GM18526 (cell line): ENCODE data around the gene B3GALT6.

Source experiments
- POLR2A ChIP-seq: IDR thresholded peaks from 3 replicates; pipeline ENCODE4 v1.6.1; 2011; ENCODE audit not compliant: insufficient read length; ENCODE audit errors: extremely low read depth

The B3GALT6 gene

GRCh38 chr1:1208713-1209433 is 23.2 kb upstream of the B3GALT6 start:
- TF ChIP-seq POLR2A: no peak

GRCh38 chr1:1210726-1211540 is 21.1 kb upstream of the B3GALT6 start:
- TF ChIP-seq POLR2A: no peak

- TF ChIP-seq POLR2A: no peak
These were observed 20.2 kb upstream of the B3GALT6 start for GRCh38 chr1:1211541-1212441.

DNA sequence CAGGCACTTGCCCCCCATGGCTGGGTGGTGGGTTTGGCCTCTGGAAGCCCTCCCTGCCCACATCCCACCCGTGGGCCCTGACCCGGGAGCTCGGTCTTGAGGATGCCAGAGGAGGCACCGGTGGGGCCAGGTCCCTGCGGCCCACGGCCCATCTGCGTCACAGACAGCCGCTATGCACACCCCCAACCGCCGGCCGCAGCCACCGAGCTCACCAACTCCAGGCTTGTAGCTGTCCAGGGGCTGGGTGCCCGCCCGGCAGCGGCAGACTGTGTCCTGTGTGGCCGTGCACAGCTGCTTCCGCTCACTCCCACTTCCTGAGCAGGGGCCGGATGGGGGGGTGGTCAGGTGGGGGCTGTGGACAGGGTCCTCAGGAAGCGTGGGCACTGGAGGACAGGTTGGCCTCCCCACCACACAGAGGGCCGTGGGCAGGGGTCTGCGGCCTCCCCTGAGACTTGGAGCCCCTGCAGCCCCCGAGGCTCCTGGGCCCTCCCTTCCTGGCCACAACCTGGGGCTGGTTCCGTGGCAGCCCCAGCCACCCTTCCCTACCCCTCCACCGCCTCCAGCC is 19.2 kb upstream of the B3GALT6 start:
- no peak for TF ChIP-seq POLR2A

GRCh38 chr1:1213345-1214265 is 18.4 kb upstream of the B3GALT6 start, which contains the start of gene TNFRSF4:
Gene TNFRSF4, minus strand, starts transcription at chr1:1214153. Its CDS starts 26 bp downstream, at chr1:1214127.
- no peak for TF ChIP-seq POLR2A

DNA sequence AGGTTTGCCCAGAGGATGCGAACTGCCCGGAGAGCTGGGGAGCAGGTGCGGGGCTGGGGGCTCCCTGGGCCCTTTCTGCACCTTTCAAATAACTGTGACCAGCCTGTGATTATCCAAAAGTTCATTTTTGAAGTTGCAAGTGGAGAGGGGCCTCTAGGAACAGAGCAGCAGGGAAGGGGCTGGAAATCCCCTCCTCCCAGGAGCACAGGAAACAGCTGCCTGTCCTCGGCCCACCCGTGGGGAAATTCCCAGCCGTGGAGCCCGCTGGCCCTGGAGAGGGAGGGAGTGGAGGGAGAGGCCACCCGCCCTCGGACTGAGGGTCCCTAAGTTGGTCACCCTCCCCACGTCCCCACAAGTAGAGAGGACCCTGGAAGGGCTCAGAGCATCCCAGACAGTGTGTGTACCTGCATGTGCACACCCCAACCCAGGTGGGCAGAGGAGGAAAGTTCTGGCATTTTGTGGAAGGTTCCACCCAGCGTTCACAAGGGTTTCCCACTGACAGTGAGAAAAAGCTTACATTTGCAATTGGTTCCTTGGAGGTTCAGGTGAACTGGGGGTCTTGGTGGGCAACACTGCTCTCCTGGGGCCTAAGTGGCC is 16.9 kb upstream of the B3GALT6 start:
- TF ChIP-seq POLR2A: no peak

DNA sequence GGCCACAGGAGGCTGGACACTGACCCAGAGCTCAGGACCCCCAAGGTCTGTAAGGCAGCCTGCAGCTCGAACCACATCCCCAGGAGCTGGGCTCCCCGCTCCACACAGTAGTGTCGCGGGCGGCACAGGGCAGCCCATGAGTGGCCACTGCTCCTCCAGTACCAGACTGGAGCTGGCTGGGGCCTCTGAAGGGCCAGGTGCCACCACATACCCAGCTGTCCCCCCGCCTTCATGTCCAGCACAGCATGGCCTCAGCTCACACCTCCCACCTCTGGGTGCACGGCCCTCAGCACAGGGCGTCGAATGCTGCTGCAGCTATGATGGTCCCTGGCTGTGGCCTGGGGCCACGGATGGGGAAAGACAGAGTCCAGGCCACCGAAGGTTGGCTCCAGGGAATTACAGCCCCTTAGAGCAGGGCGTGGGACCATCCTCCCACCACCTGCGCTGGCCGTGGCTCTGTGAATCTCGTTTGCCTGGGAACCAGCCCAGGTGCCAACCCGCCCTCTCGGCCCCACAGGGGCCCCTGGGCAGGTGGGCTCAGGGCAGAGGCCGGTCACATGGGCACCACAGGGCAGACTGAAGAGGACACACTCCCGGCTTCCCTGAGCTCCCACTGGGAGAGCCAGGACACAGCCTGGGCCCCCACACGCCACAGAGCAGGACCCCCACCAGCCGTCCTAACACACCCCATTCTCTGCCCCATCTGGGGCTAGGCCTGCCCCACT is 16.0 kb upstream of the B3GALT6 start:
- TF ChIP-seq POLR2A: no peak

DNA sequence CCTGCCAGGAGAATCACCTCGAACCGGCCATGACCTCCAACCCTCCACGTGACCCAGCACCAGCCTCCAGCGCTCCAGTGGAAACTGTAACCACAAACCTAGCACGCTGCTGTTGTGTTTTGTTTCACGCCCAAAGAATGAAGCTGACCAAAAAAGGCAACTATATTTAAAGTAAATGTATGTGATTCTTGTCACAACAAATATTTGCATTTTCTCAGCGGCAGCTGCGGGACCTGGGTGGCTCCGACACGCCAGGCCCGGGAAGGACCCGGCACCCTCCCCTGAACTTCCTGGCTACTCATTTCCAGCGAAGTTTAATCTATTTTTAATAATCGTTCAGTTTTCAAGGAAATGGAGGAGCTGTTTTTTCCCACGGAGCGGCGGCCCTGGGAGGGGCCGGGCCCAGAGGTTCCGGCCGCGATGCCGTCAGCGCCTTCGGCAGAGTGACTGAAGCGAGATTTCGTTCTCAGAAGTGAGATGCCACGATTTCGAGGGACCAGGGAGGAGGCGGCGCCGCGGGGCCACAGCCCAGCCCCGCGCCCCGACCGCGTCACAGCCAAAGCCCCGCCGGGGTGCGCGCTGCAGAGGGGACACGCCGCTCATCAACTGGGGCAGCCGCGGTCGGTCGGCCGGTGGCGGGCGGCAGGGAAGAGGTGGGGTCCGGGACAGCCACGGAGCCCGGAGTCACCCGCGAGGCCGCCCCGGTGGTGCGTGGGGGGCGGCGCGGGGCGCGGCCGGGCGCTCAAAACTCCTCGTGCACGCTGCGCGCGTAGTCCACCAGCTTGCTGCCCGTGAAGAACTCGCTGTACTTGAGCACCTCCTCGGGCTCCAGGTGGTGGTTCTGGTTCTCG is 15.0 kb upstream of the B3GALT6 start:
- TF ChIP-seq POLR2A: no peak

GRCh38 chr1:1217621-1218523 is 14.2 kb upstream of the B3GALT6 start:
- no peak for TF ChIP-seq POLR2A

DNA sequence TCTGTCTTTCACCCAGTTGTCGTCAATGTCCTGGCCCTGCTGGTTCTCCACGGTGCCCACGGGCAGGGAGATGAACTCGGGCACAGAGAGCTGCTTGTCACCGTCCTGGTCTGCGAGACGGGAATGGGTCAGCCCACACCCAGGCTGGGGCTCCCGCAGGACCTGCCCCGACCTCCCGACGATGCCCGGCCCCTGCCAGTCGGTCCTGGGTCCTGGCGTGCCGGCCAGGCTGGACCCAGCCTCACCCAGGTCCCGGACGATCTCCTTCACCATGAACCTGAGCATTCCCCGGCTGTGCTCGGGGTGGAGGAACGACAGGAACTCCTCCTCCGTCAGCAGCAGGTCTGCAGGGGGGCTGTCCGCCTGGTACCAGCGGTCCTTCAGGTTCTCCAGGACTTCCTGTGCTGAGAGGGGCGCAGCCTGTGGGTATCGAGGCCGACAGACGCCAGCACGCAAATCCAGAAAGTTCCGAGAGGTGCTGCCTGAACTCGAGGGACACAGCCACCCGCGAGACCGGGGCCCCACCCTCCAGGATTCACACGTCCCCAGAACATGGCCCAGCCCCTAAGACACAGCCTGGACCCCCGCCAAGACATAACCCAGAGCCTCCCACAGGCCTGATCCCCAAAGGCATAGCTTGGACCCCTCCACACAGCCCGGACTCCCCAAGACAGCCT is 13.4 kb upstream of the B3GALT6 start:
- no peak for TF ChIP-seq POLR2A

- TF ChIP-seq POLR2A: no peak
These were observed 12.7 kb upstream of the B3GALT6 start for GRCh38 chr1:1219341-1219740.
